ENCODE data around the gene SLC17A9. TPM values are rescaled to one million over a fixed set of nuclear protein-coding genes. Genes with fewer than 3 reads are reported as not detected.

Gene SLC17A9
- total RNA-seq, 1 experiment from 2014 or later = 0.28 TPM

DNA sequence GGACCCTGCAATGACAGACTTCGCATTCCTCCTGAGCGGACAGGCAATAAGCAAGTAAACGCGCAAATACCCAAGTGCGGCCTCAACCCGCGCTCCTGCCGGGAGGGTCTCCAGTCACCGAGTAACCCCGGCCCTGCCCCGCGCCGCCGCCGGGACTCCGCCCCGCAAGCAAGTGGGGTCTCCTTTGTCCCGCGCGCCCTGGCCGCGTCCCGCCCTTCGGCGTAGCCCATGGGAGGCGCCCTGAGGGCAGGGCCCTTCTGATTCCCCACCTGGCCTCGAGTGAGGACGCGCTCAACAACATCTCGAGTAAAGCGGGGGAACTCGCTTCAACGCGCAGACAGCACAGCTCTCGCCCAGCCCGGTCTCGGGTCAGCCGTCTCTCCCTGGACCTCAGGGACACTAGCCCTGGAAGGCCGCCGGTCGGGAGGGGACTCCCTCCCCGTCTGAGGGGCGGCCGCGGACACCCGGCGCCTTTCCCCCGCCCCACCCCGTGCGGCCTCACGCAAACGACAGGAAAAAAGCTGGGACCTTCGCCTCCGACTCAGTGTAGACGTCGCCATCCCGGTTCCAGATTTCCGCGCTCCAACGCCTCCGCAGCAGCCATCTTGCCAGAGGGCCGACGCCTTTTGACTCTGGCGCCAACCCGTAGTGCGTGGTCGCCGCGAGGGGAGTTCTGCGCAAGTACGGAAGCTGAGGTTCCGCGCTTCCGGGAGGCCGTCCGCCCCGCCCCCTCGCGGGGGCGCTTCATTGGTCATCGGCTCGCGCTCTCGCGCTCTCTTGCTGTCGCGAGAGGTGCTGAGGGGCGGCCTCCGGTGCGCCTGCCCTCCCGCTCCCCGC, 15.0 kb upstream of the SLC17A9 start:
- Histone ChIP-seq H3K4me3 (ENCODE audit: low read depth in 2 of 2, low read length in 2 of 2) (peak overlapping the region; percentile 61 to 99), H3K27me3 (ENCODE audit: control insufficient read depth, insufficient read depth, low read length) (no peaks in the 10 kb centered on the region), H3K36me3 (ENCODE audit: control insufficient read depth, insufficient read depth, low read length) (peaks cover 5% of the 10 kb centered on the region), H3K9me3 (ENCODE audit: control insufficient read depth, insufficient read depth, low read depth, low read length) (no peaks in the 10 kb centered on the region), H3K27ac (ENCODE audit: low read length) (peak overlapping the region; percentile 86), H3K4me1 (ENCODE audit: control insufficient read depth, insufficient read depth, low read length) (peaks cover 35% of the 10 kb centered on the region)
- POLR2A ChIA-PET = interaction anchor here (0.7 to 1.0 kb wide), 2 partner anchors 20 to 23 kb away, joined by 3 to 5 read pairs; no protein-coding TSS in a partner anchor
- CTCF ChIA-PET = no interaction called here
- intact Hi-C loops (cut with micrococcal nuclease; ENCODE audit: unreplicated experiment) (no loop called here), in situ Hi-C loops (cut with HindIII; ENCODE audit: low pct_unique_long_range_greater_than_20kb, low sequenced_read_pairs) (no loop called here)
- DNase-seq (ENCODE audit: low read depth, low spot score) = peak; percentile 82
- no TSS peak for BruUV-seq (replicated peaks)
- ATAC-seq = peak; percentile 96
- TF ChIP-seq POLR2AphosphoS5 (IDR thresholded peaks at IDR 0.05; ENCODE audit: low read depth, low read length) = peak; percentile 90
- peak; percentile 94; the same call in 1 of the 2 replicates for TF ChIP-seq SIN3A (IDR thresholded peaks at IDR 0.05; ENCODE audit: borderline replicate concordance, insufficient read depth, low read depth, low read length)
- TF ChIP-seq TCF7L2 (IDR thresholded peaks at IDR 0.05; ENCODE audit: low read depth, low read length) = no peak
- no peak for TF ChIP-seq REST (IDR thresholded peaks at IDR 0.05; ENCODE audit: insufficient read depth in 1 of 2, low read depth in 2 of 2, low read length in 1 of 2)
- TF ChIP-seq, protein P1, sequence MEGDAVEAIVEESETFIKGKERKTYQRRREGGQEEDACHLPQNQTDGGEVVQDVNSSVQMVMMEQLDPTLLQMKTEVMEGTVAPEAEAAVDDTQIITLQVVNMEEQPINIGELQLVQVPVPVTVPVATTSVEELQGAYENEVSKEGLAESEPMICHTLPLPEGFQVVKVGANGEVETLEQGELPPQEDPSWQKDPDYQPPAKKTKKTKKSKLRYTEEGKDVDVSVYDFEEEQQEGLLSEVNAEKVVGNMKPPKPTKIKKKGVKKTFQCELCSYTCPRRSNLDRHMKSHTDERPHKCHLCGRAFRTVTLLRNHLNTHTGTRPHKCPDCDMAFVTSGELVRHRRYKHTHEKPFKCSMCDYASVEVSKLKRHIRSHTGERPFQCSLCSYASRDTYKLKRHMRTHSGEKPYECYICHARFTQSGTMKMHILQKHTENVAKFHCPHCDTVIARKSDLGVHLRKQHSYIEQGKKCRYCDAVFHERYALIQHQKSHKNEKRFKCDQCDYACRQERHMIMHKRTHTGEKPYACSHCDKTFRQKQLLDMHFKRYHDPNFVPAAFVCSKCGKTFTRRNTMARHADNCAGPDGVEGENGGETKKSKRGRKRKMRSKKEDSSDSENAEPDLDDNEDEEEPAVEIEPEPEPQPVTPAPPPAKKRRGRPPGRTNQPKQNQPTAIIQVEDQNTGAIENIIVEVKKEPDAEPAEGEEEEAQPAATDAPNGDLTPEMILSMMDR (IDR thresholded peaks at IDR 0.05) = no peak

DNA sequence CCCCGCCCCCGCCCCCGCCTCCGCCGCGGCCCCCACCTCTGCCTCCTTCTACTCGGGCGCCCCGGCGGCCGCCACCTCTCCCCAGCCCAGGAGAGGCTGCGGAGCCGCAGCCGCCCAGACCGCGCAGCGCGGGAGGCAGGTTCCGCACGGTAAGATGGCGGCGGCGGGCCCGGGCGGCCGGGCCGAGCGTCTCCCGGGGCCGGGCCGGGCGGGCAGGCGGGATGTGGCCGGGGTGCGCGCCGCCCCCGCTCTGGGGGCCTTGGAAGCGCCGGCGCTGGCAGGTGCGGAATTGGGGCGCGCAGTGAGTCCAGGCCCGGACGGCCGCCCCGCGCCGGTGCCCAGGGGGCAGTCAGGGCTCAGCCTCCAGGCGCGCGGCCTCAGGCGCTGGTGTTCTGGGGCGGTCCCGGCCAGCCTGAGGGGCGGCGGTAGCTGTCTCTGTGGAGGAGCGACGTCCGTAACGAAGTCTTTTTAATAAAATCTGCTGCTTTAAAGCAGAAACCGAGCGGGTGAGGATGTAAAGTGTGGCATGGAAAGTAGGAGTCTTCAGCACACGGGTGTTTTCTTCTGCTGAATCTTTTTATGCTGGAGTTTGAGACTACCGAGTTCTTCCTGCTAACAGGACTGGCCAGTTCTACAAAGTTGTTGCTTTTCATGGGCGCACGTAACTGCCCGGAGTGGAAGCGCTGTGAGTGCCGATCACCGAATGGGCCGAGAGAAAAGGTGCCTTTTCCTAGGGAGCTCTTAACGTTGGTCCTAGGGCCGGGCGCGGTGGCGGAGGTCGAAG, 14.2 kb upstream of the SLC17A9 start, which contains the start of gene GID8:
Gene GID8 (plus strand): TSS at position 43 of the 784 bp plus-strand sequence. CDS start 3,356 bp downstream, outside the sequence.
- peak; percentile 73 for ATAC-seq
- in situ Hi-C loops (cut with HindIII; ENCODE audit: low pct_unique_long_range_greater_than_20kb, low sequenced_read_pairs) = no loop called here
- ChIA-PET POLR2A (interaction anchor here (1.0 kb wide), 1 partner anchor 21 kb away, joined by 3 read pairs; no protein-coding TSS in a partner anchor), CTCF (interaction anchor here (0.9 kb wide), 1 partner anchor 71 kb away, joined by 4 read pairs; no protein-coding TSS in a partner anchor)
- TF ChIP-seq SIN3A (IDR thresholded peaks at IDR 0.05; ENCODE audit: borderline replicate concordance, insufficient read depth, low read depth, low read length) = no peak
- no peak; the same call in 1 of the 2 replicates for TF ChIP-seq POLR2AphosphoS5 (IDR thresholded peaks at IDR 0.05; ENCODE audit: low read depth, low read length)
- intact Hi-C loops (cut with micrococcal nuclease; ENCODE audit: unreplicated experiment) = no loop called here
- no peaks in the 10 kb centered on the region for H3K9me3 ChIP-seq (ENCODE audit: control insufficient read depth, insufficient read depth, low read depth, low read length)
- no peaks in the 10 kb centered on the region for H3K27me3 ChIP-seq (ENCODE audit: control insufficient read depth, insufficient read depth, low read length)
- H3K36me3 ChIP-seq (ENCODE audit: control insufficient read depth, insufficient read depth, low read length) = peaks cover 11% of the 10 kb centered on the region
- H3K27ac ChIP-seq (ENCODE audit: low read length) = peak within 1 kb of the TSS; percentile 94
- no TSS peak for BruUV-seq (replicated peaks)
- DNase-seq (ENCODE audit: low read depth, low spot score) = no peak
- H3K4me3 ChIP-seq (ENCODE audit: low read depth in 2 of 2, low read length in 2 of 2) = peak within 1 kb of the TSS; percentile 61 to 99
- H3K4me1 ChIP-seq (ENCODE audit: control insufficient read depth, insufficient read depth, low read length) = peaks cover 35% of the 10 kb centered on the region

All from Panc1 (cell line).